Spleen (tissue), 7 donors: ENCODE results near the gene CCNB3.

Experiments used
- POLR2A ChIP-seq, 3 donors: fragments of 450-650 bp; IDR thresholded peaks; one replicate each; pipeline ENCODE4 v1.5.1; 2017; ENCODE audit warnings: antibody characterized with exemption in 3 of 3, mild to moderate bottlenecking in 1 of 3
- POLR2AphosphoS5 ChIP-seq, 3 donors: sonication (generic); formaldehyde crosslinking; IDR thresholded peaks; one replicate each; pipeline ENCODE4 v1.5.1; 2017; ENCODE audit warnings: antibody characterized with exemption in 3 of 3
- TF ChIP-seq, protein P1 (sequence below), 11 experiments: fragments of 200-600 bp in 7 of 11; fragments of 450-650 bp in 4 of 11; sonication (generic) in 4 of 11; IDR thresholded peaks in 8 of 11; conservative IDR thresholded peaks in 3 of 11; 1 replicate in 7 of 11; 2 replicates in 4 of 11; pipeline versions ENCODE4 v1.4.0 to v1.8.0; 2016 to 2021; ENCODE audit warnings: antibody characterized with exemption in 11 of 11, inconsistent platforms in 4 of 11, mild to moderate bottlenecking in 1 of 11
- donor health status: DM: no; HTN: no; CAD: no; lungs with moderate emphysema.
- donor health status: DM: no; HTN: no; CAD: no.
- donor health status: DM: no; HTN: no; CAD: no.

DNA sequence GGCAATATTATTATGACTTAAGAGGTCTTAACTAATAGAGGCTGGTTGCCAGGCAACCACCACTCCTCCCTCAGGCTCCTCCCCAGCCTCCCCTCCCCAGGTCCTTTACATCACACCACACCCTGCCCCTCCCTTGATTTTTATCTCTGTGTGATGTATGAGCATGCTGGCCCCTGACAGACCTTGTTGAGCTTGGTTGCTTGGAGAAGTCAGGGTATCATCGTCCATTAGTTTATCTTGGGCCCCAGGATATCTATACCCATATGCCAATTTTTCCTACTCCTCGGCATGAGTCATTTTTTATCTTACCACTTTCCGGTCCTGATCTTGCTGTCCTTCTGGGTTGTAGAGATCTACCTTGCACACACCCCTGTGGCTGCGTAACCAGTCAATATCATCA is 6.2 kb upstream of the CCNB3 start:
- TF ChIP-seq POLR2AphosphoS5 (IDR thresholded peaks at IDR 0.05): no peak
- TF ChIP-seq, protein P1, sequence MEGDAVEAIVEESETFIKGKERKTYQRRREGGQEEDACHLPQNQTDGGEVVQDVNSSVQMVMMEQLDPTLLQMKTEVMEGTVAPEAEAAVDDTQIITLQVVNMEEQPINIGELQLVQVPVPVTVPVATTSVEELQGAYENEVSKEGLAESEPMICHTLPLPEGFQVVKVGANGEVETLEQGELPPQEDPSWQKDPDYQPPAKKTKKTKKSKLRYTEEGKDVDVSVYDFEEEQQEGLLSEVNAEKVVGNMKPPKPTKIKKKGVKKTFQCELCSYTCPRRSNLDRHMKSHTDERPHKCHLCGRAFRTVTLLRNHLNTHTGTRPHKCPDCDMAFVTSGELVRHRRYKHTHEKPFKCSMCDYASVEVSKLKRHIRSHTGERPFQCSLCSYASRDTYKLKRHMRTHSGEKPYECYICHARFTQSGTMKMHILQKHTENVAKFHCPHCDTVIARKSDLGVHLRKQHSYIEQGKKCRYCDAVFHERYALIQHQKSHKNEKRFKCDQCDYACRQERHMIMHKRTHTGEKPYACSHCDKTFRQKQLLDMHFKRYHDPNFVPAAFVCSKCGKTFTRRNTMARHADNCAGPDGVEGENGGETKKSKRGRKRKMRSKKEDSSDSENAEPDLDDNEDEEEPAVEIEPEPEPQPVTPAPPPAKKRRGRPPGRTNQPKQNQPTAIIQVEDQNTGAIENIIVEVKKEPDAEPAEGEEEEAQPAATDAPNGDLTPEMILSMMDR (IDR thresholded peaks at IDR 0.05 in 8 of 11, conservative IDR thresholded peaks at IDR 0.05 in 3 of 11): no peak
- no peak for TF ChIP-seq POLR2A (IDR thresholded peaks at IDR 0.05)
